NB4 (cell line): ENCODE data around the gene POLR1G.

Experiments
- DNase-seq: peaks from one replicate; pipeline ENCODE4 v3.0.0; 2010; ENCODE audit warnings: low read depth
- H3K4me3 ChIP-seq: one replicate; pipeline ENCODE4 v1.5.1; 2011; ENCODE audit warnings: mild to moderate bottlenecking, low read depth, low read length, moderate library complexity
- CTCF ChIP-seq: IDR thresholded peaks from one replicate; pipeline ENCODE4 v1.5.1; 2012; ENCODE audit warnings: low read depth, low read length
- MAX ChIP-seq: IDR thresholded peaks from 2 replicates; pipeline ENCODE4 v1.6.1; 2011; ENCODE audit warnings: low read depth, low read length
- MYC ChIP-seq: IDR thresholded peaks from 2 replicates; pipeline ENCODE4 v1.6.1; 2011; ENCODE audit warnings: low read depth, low read length
- POLR2A ChIP-seq: IDR thresholded peaks from 2 replicates; pipeline ENCODE4 v1.6.1; 2011; ENCODE audit warnings: mild to moderate bottlenecking; ENCODE audit not compliant: insufficient read length; ENCODE audit errors: extremely low read depth

Gene POLR1G

GRCh38 chr19:45362291-45362690 is 44.2 kb upstream of the POLR1G start:
- no peak for DNase-seq
- no peak overlapping the region for H3K4me3 ChIP-seq
- TF ChIP-seq CTCF (no peak), MYC (no peak), POLR2A (no peak), MAX (no peak)

- H3K4me3 ChIP-seq = no peak overlapping the region
- no peak for TF ChIP-seq MAX
- no peak for TF ChIP-seq MYC
- TF ChIP-seq CTCF = no peak
- no peak for TF ChIP-seq POLR2A
- no peak for DNase-seq
Observed at GRCh38 chr19:45363861-45364459, 42.5 kb upstream of the POLR1G start.

GRCh38 chr19:45364696-45365095 is 41.7 kb upstream of the POLR1G start:
- TF ChIP-seq POLR2A (no peak), MYC (no peak), CTCF (no peak), MAX (no peak)
- H3K4me3 ChIP-seq = no peak overlapping the region
- no peak for DNase-seq

GRCh38 chr19:45368127-45368526 is 38.3 kb upstream of the POLR1G start:
- no peak overlapping the region for H3K4me3 ChIP-seq
- no peak for TF ChIP-seq POLR2A
- TF ChIP-seq MYC = no peak
- no peak for TF ChIP-seq CTCF
- no peak for TF ChIP-seq MAX
- no peak for DNase-seq

- no peak for DNase-seq
- peak overlapping the region; percentile 34 for H3K4me3 ChIP-seq
- TF ChIP-seq MYC (no peak), POLR2A (no peak), CTCF (no peak), MAX (no peak)
Observed at GRCh38 chr19:45368737-45369340, 37.6 kb upstream of the POLR1G start.
